OCI-LY3 (cell line): ENCODE measurements around the gene INPP5A.

Experiments
- CTCF ChIP-seq: fragments of 200-600, 300-600 bp; sonication (generic); IDR thresholded peaks from 2 replicates; pipeline ENCODE4 v1.5.1; 2014; ENCODE audit warnings: antibody characterized with exemption, low read length, low read depth
- EZH2phosphoT487 ChIP-seq: fragments of 200-600 bp; shearing (Covaris generic); IDR thresholded peaks from 2 replicates; pipeline ENCODE4 v1.6.1; 2018; ENCODE audit warnings: antibody characterized with exemption, mixed run types, low read depth

GRCh38 chr10:132728741-132729140 lies 191.2 kb downstream of the INPP5A start:
- TF ChIP-seq CTCF (no peak), EZH2phosphoT487 (no peak)
